HCT116 (cell line): ENCODE results near the gene SLC44A1. TPM values are rescaled to one million over a fixed set of nuclear protein-coding genes. Genes with fewer than 3 reads are reported as not detected.

Experiments used
- ATAC-seq: fragments of 200-7000 bp; cut with Tn5 transposase; 2 replicates; pipeline ENCODE4 v1.9.1; 2020; ENCODE audit warnings: mild to moderate bottlenecking, moderate library complexity
- BruUV-seq: library from RNA; stranded (reverse); fragments of 400-500 nt; replicated peaks from 2 replicates; lab custom pipeline; 2021; lab: Mats Ljungman, UMichigan
- CTCF ChIA-PET: fragments of 300-600 bp; sonication (Branson Sonifier 250); formaldehyde crosslinking; loops from one replicate; lab custom pipeline; 2021; ENCODE audit warnings: antibody characterized with exemption; lab: Charles Lee
- POLR2A ChIA-PET: fragments of 300-600, 350-600 bp; sonication (Branson Sonifier 250); formaldehyde crosslinking; loops from one replicate; lab custom pipeline; 2021; ENCODE audit warnings: antibody characterized with exemption; lab: Charles Lee
- RAD21 ChIA-PET, 2 experiments: fragments of 300-600 bp; sonication (Branson Sonifier 250); formaldehyde crosslinking; loops; one replicate each; lab custom pipeline; 2023; ENCODE audit warnings: low total read pairs in 2 of 2; ENCODE audit not compliant: uncharacterized antibody in 2 of 2, unreplicated experiment in 2 of 2, low non-redundant PET in 1 of 2; lab: Charles Lee
- DNase-seq: peaks from one replicate; pipeline ENCODE4 v3.0.0-alpha.2; 2010; ENCODE audit warnings: low read depth, low spot score
- H2AFZ ChIP-seq: fragments of 200-600 bp; shearing (Covaris generic), sonication (generic); 2 replicates; pipeline ENCODE4 v1.6.1; 2017; ENCODE audit warnings: low read depth, mixed run types, mixed read lengths, antibody characterized with exemption, low read length; ENCODE audit not compliant: poor library complexity, severe bottlenecking
- H3K27ac ChIP-seq: 2 replicates; pipeline ENCODE4 v1.5.1; 2012; ENCODE audit warnings: low read depth, low read length
- H3K27me3 ChIP-seq: fragments of 200-600 bp; sonication (generic); 2 replicates; pipeline ENCODE4 v1.6.1; 2016; ENCODE audit warnings: mixed run types, low read length, mixed read lengths; ENCODE audit not compliant: insufficient read depth
- H3K36me3 ChIP-seq, 2 experiments: fragments of 200-500 bp in 1 of 2; fragments of 200-600 bp in 1 of 2; sonication (Bioruptor generic) in 1 of 2; sonication (generic) in 1 of 2; 2 replicates each; pipeline versions ENCODE4 v1.5.1 to v1.6.1; 2014 to 2016; ENCODE audit warnings: low read length in 2 of 2, inconsistent platforms in 1 of 2, mixed read lengths in 1 of 2, mixed run types in 1 of 2; ENCODE audit not compliant: insufficient read depth in 2 of 2, control insufficient read depth in 1 of 2
- H3K4me1 ChIP-seq, 2 experiments: fragments of 200-600 bp in 1 of 2; sonication (generic) in 1 of 2; 2 replicates each; pipeline versions ENCODE4 v1.5.1 to v1.6.1; 2012 to 2017; ENCODE audit warnings: low read length in 2 of 2, inconsistent platforms in 1 of 2, mild to moderate bottlenecking in 1 of 2, mixed read lengths in 1 of 2, mixed run types in 1 of 2, moderate library complexity in 1 of 2; ENCODE audit not compliant: insufficient read depth in 2 of 2, control insufficient read depth in 1 of 2
- H3K4me2 ChIP-seq: fragments of 200-600 bp; sonication (generic); 2 replicates; pipeline ENCODE4 v1.6.1; 2017; ENCODE audit warnings: mixed run types, low read length, mixed read lengths
- H3K4me3 ChIP-seq, 2 experiments: fragments of 200-600 bp in 1 of 2; sonication (generic) in 1 of 2; replicated peaks in 1 of 2; 2 replicates each; pipeline ENCODE4 v1.5.1; 2011 to 2016; ENCODE audit warnings: low read length in 2 of 2, control low read depth in 1 of 2, low read depth in 1 of 2, mild to moderate bottlenecking in 1 of 2, mixed read lengths in 1 of 2, mixed run types in 1 of 2
- H3K79me2 ChIP-seq: fragments of 200-600 bp; sonication (generic); 2 replicates; pipeline ENCODE4 v1.6.1; 2017; ENCODE audit warnings: mild to moderate bottlenecking, mixed run types, low read length, moderate library complexity, mixed read lengths; ENCODE audit not compliant: insufficient read depth
- H3K9ac ChIP-seq: fragments of 200-600 bp; sonication (generic); 2 replicates; pipeline ENCODE4 v1.6.1; 2016; ENCODE audit warnings: low read length, mixed read lengths
- H3K9me2 ChIP-seq: fragments of 200-600 bp; sonication (generic), shearing (Covaris generic); 2 replicates; pipeline ENCODE4 v1.6.1; 2017; ENCODE audit warnings: mixed run types, mild to moderate bottlenecking, moderate library complexity; ENCODE audit not compliant: insufficient read depth
- H3K9me3 ChIP-seq, 2 experiments: fragments of 200-500 bp in 1 of 2; fragments of 200-600 bp in 1 of 2; sonication (Bioruptor generic) in 1 of 2; sonication (generic) in 1 of 2; 2 replicates each; pipeline ENCODE4 v1.6.1; 2014 to 2017; ENCODE audit warnings: low read length in 2 of 2, mixed read lengths in 2 of 2, inconsistent platforms in 1 of 2, low read depth in 1 of 2, mild to moderate bottlenecking in 1 of 2, mixed run types in 1 of 2, moderate library complexity in 1 of 2; ENCODE audit not compliant: control insufficient read depth in 1 of 2, insufficient read depth in 1 of 2
- H4K20me1 ChIP-seq: fragments of 200-600 bp; sonication (generic), shearing (Covaris generic); 2 replicates; pipeline ENCODE4 v1.6.1; 2017; ENCODE audit warnings: mixed run types, mild to moderate bottlenecking, moderate library complexity; ENCODE audit not compliant: insufficient read depth
- CBX3 ChIP-seq: IDR thresholded peaks from 2 replicates; pipeline ENCODE4 v1.6.1; 2012; ENCODE audit warnings: low read depth
- CTCF ChIP-seq, 3 experiments: fragments of 200-600 bp in 1 of 3; sonication (generic) in 1 of 3; IDR thresholded peaks in 2 of 3; conservative IDR thresholded peaks in 1 of 3; 2 replicates each; pipeline ENCODE4 v1.5.1; 2012 to 2017; ENCODE audit warnings: low read depth in 2 of 3, low read length in 2 of 3, antibody characterized with exemption in 1 of 3, borderline replicate concordance in 1 of 3, control low read depth in 1 of 3, mild to moderate bottlenecking in 1 of 3, mixed read lengths in 1 of 3, mixed run types in 1 of 3, moderate library complexity in 1 of 3; ENCODE audit not compliant: insufficient read depth in 1 of 3
- EZH2 ChIP-seq: fragments of 200-600 bp; sonication (generic); IDR thresholded peaks from 2 replicates; pipeline ENCODE4 v1.6.1; 2017; ENCODE audit warnings: antibody characterized with exemption, mixed run types
- EZH2phosphoT487 ChIP-seq: fragments of 200-600 bp; IDR thresholded peaks from 2 replicates; pipeline ENCODE4 v1.6.1; 2018; ENCODE audit warnings: antibody characterized with exemption, borderline replicate concordance
- MAX ChIP-seq: IDR thresholded peaks from 2 replicates; pipeline ENCODE4 v1.6.1; 2012
- POLR2A ChIP-seq: IDR thresholded peaks from 2 replicates; pipeline ENCODE4 v1.7.0; 2011; ENCODE audit warnings: borderline replicate concordance; ENCODE audit not compliant: insufficient read depth, insufficient read length; ENCODE audit errors: extremely low read depth
- POLR2AphosphoS5 ChIP-seq: IDR thresholded peaks from 2 replicates; pipeline ENCODE4 v1.6.1; 2011; ENCODE audit warnings: mild to moderate bottlenecking, low read depth, low read length, moderate library complexity
- REST ChIP-seq: IDR thresholded peaks from 2 replicates; pipeline ENCODE4 v1.6.1; 2012; ENCODE audit warnings: low read depth
- SIN3A ChIP-seq: IDR thresholded peaks from 2 replicates; pipeline ENCODE4 v1.6.1; 2012; ENCODE audit warnings: low read depth
- SP1 ChIP-seq: IDR thresholded peaks from 2 replicates; pipeline ENCODE4 v1.6.1; 2012; ENCODE audit warnings: low read depth
- YY1 ChIP-seq: IDR thresholded peaks from 2 replicates; pipeline ENCODE4 v1.6.1; 2011; ENCODE audit warnings: low read length, low read depth, moderate library complexity, mild to moderate bottlenecking; ENCODE audit not compliant: insufficient replicate concordance; ENCODE audit errors: extremely low read depth
- ZBTB33 ChIP-seq: IDR thresholded peaks from 2 replicates; pipeline ENCODE4 v1.6.1; 2011; ENCODE audit warnings: mild to moderate bottlenecking, low read length, moderate library complexity; ENCODE audit not compliant: insufficient replicate concordance; ENCODE audit errors: extremely low read depth
- ZFX ChIP-seq: fragments of 450-650 bp; IDR thresholded peaks from 2 replicates; pipeline ENCODE4 v1.6.1; 2017
- ZNF274 ChIP-seq: fragments of 200-500 bp; sonication (Bioruptor generic); IDR thresholded peaks from 2 replicates; pipeline ENCODE4 v1.6.1; 2014; ENCODE audit warnings: mild to moderate bottlenecking, low read depth, low read length, inconsistent platforms
- intact Hi-C: fragments of 100-400 bp; cut with micrococcal nuclease; formaldehyde crosslinking; loops from 2 replicates; pipeline ENCODE4 v1.10.0; 2022
- total RNA-seq: library from RNA; stranded (reverse); gene quantifications from one replicate; pipeline ENCODE4 v1.2.1, GENCODE V29; 2021; ENCODE audit not compliant: unreplicated experiment

SLC44A1 gene
- total RNA-seq, 1 experiment from 2014 or later: 44.1 TPM

GRCh38 chr9:105236261-105236660, 8.2 kb upstream of the SLC44A1 start:
- peaks cover 4% of the 10 kb centered on the region for H3K27me3 ChIP-seq
- no peaks in the 10 kb centered on the region for H3K79me2 ChIP-seq
- RAD21 ChIA-PET: no interaction called here
- H3K4me3 ChIP-seq: no peak overlapping the region
- no peaks in the 10 kb centered on the region for H3K4me1 ChIP-seq
- no peak overlapping the region for H2AFZ ChIP-seq
- H4K20me1 ChIP-seq: no peaks in the 10 kb centered on the region
- intact Hi-C loops: no loop called here
- ATAC-seq: no peak
- H3K9me3 ChIP-seq: no peaks in the 10 kb centered on the region
- TF ChIP-seq ZFX (no peak), CTCF (IDR thresholded peaks at IDR 0.05 in 2 of 3, conservative IDR thresholded peaks at IDR 0.05 in 1 of 3; ENCODE audit: borderline replicate concordance in 1 of 3, insufficient read depth in 1 of 3, low read depth in 2 of 3, low read length in 2 of 3) (no peak), MAX (no peak), ZNF274 (no peak), SIN3A (no peak), SP1 (no peak), YY1 (no peak), POLR2A (no peak), EZH2 (no peak), EZH2phosphoT487 (no peak), REST (no peak), CBX3 (no peak), ZBTB33 (no peak), POLR2AphosphoS5 (no peak)
- no peaks in the 10 kb centered on the region for H3K9me2 ChIP-seq
- no peaks in the 10 kb centered on the region for H3K36me3 ChIP-seq
- POLR2A ChIA-PET: no interaction called here
- no peak overlapping the region for H3K9ac ChIP-seq
- DNase-seq: no peak
- no TSS peak for BruUV-seq
- H3K4me2 ChIP-seq: no peak overlapping the region
- CTCF ChIA-PET: no interaction called here
- no peak overlapping the region for H3K27ac ChIP-seq
